GM18909 (cell line): ENCODE data around the gene FERMT2.
"Not testable (repeated sequence)": the region's sequence is repeated elsewhere in the genome, so short reads cannot be mapped to it uniquely, and the experiment has no call there.

Experiments
- ATAC-seq: cut with Tn5 transposase; IDR thresholded peaks from one replicate; pipeline ENCODE4 v1.9.1; 2021; ENCODE audit warnings: mild to moderate bottlenecking; ENCODE audit not compliant: unreplicated experiment, poor library complexity

Gene FERMT2

GRCh38 chr14:52948836-52949235 lies 2.0 kb downstream of the FERMT2 start:
- ATAC-seq: no peak

- no peak for ATAC-seq
Measured at GRCh38 chr14:52948039-52948438, 2.8 kb downstream of the FERMT2 start.

- no peak for ATAC-seq
Measured at GRCh38 chr14:52944254-52944653, 6.6 kb downstream of the FERMT2 start.

- no peak for ATAC-seq
Measured at GRCh38 chr14:52939427-52939826, 11.4 kb downstream of the FERMT2 start.

GRCh38 chr14:52937869-52938268 lies 13.0 kb downstream of the FERMT2 start:
- ATAC-seq: no peak

- ATAC-seq: no peak
Measured at GRCh38 chr14:52937306-52937705, 13.5 kb downstream of the FERMT2 start.

- no peak for ATAC-seq
Measured at GRCh38 chr14:52936437-52936836, 14.4 kb downstream of the FERMT2 start.

- no peak for ATAC-seq
Measured at GRCh38 chr14:52935833-52936232, 15.0 kb downstream of the FERMT2 start.

GRCh38 chr14:52934762-52935161 lies 16.1 kb downstream of the FERMT2 start:
- ATAC-seq: no peak

- no peak for ATAC-seq
Measured at GRCh38 chr14:52929192-52929807, 21.6 kb downstream of the FERMT2 start.

- ATAC-seq: no peak
Measured at GRCh38 chr14:52926953-52927352, 23.9 kb downstream of the FERMT2 start.

- no peak for ATAC-seq
Measured at GRCh38 chr14:52923902-52924575, 26.8 kb downstream of the FERMT2 start.

GRCh38 chr14:52922656-52923055 lies 28.2 kb downstream of the FERMT2 start:
- ATAC-seq: no peak

- ATAC-seq: no peak
Measured at GRCh38 chr14:52922059-52922458, 28.8 kb downstream of the FERMT2 start.

- not testable (repeated sequence) for ATAC-seq
Measured at GRCh38 chr14:52920411-52920810, 30.4 kb downstream of the FERMT2 start.

- no peak for ATAC-seq
Measured at GRCh38 chr14:52919971-52920370, 30.9 kb downstream of the FERMT2 start.

- peak; percentile 92 for ATAC-seq
Measured at GRCh38 chr14:52918486-52918885, 32.4 kb downstream of the FERMT2 start.

GRCh38 chr14:52917735-52918134 lies 33.1 kb downstream of the FERMT2 start:
- no peak for ATAC-seq

GRCh38 chr14:52914295-52914694 lies 36.6 kb downstream of the FERMT2 start:
- no peak for ATAC-seq

GRCh38 chr14:52913271-52913670 lies 37.6 kb downstream of the FERMT2 start:
- no peak for ATAC-seq

GRCh38 chr14:52911904-52912303 lies 38.9 kb downstream of the FERMT2 start:
- no peak for ATAC-seq

- no peak for ATAC-seq
Measured at GRCh38 chr14:52910572-52910971, 40.3 kb downstream of the FERMT2 start.
